Loucy (cell line): ENCODE results near the gene SEMA3A.

Experiments used
- H2AFZ ChIP-seq: fragments of 200-600 bp; sonication (generic); 2 replicates; pipeline ENCODE4 v1.6.0; 2016; ENCODE audit warnings: antibody characterized with exemption, mild to moderate bottlenecking, low read length, moderate library complexity
- H3F3A ChIP-seq: fragments of 200-600 bp; 2 replicates; pipeline ENCODE4 v1.6.0; 2016; ENCODE audit warnings: antibody characterized with exemption, low read depth, mild to moderate bottlenecking
- H3K27me3 ChIP-seq: fragments of 200-600 bp; sonication (generic); 2 replicates; pipeline ENCODE4 v1.6.1; 2014; ENCODE audit warnings: low read length, mild to moderate bottlenecking; ENCODE audit not compliant: insufficient read depth, poor library complexity, severe bottlenecking
- H3K36me3 ChIP-seq: fragments of 200-600 bp; sonication (generic); 2 replicates; pipeline ENCODE4 v1.6.1; 2016; ENCODE audit warnings: low read length; ENCODE audit not compliant: insufficient read depth
- H3K4me1 ChIP-seq: fragments of 200-600 bp; sonication (generic); 2 replicates; pipeline ENCODE4 v1.5.1; 2014; ENCODE audit warnings: low read length, mild to moderate bottlenecking; ENCODE audit not compliant: insufficient read depth, poor library complexity, severe bottlenecking
- H3K4me2 ChIP-seq: fragments of 200-600 bp; sonication (generic); 2 replicates; pipeline ENCODE4 v1.6.0; 2014; ENCODE audit warnings: antibody characterized with exemption, low read length, low read depth, mild to moderate bottlenecking; ENCODE audit not compliant: poor library complexity, severe bottlenecking
- H3K4me3 ChIP-seq: fragments of 200-600 bp; sonication (generic); 2 replicates; pipeline ENCODE4 v1.5.1; 2014; ENCODE audit warnings: low read length, mild to moderate bottlenecking, mixed read lengths; ENCODE audit not compliant: poor library complexity, severe bottlenecking
- H3K79me2 ChIP-seq: fragments of 200-600 bp; sonication (generic); 2 replicates; pipeline ENCODE4 v1.6.1; 2014; ENCODE audit warnings: low read length; ENCODE audit not compliant: insufficient read depth
- H3K9ac ChIP-seq: fragments of 200-600 bp; sonication (generic); 2 replicates; pipeline ENCODE4 v1.6.0; 2014; ENCODE audit warnings: mild to moderate bottlenecking, low read depth, low read length, moderate library complexity; ENCODE audit not compliant: poor library complexity, severe bottlenecking
- H3K9me2 ChIP-seq: fragments of 200-600 bp; sonication (generic); replicated peaks from 2 replicates; pipeline ENCODE4 v1.6.1; 2016; ENCODE audit warnings: low read depth, low read length, mixed read lengths
- H3K9me3 ChIP-seq: fragments of 200-600 bp; sonication (generic); 2 replicates; pipeline ENCODE4 v1.6.1; 2014; ENCODE audit warnings: mild to moderate bottlenecking, antibody characterized with exemption, low read length, low read depth; ENCODE audit not compliant: insufficient read depth
- H4K20me1 ChIP-seq: fragments of 200-600 bp; sonication (generic); 2 replicates; pipeline ENCODE4 v1.6.0; 2014; ENCODE audit warnings: antibody characterized with exemption, low read length, mild to moderate bottlenecking; ENCODE audit not compliant: insufficient read depth, poor library complexity, severe bottlenecking
- EZH2phosphoT487 ChIP-seq: fragments of 200-600 bp; IDR thresholded peaks from 2 replicates; pipeline ENCODE4 v1.6.1; 2018; ENCODE audit warnings: antibody characterized with exemption, mild to moderate bottlenecking, moderate library complexity, borderline replicate concordance
- TF ChIP-seq, protein P1 (sequence below): fragments of 200-600 bp; sonication (generic); conservative IDR thresholded peaks from 2 replicates; pipeline ENCODE4 v1.5.1; 2014; ENCODE audit warnings: mild to moderate bottlenecking, antibody characterized with exemption, low read length

The SEMA3A gene

DNA sequence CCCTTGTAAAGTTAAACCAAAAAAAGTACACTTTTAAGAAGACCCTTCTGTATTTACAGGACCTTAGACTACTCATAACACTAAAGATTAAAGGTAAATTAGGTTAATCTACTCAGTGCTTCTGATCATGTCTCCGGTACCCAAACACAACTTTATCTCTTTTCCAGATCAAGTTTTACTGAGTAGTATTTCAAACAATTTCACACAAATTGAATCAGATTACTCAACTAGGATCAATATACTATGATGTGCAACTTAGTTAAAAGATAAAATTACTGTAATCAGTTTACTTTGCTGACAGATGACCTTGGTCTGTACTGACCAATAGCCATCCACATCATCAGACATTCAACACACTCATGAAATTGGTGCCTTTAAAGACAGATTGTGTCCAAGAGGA lies 191.4 kb downstream of the SEMA3A start:
- no peaks in the 10 kb centered on the region for H3K36me3 ChIP-seq
- no peak overlapping the region for H3K4me3 ChIP-seq
- no peak overlapping the region for H3K9ac ChIP-seq
- no peaks in the 10 kb centered on the region for H3K9me3 ChIP-seq
- no peak overlapping the region for H3K4me2 ChIP-seq
- no peak overlapping the region for H2AFZ ChIP-seq
- no peaks in the 10 kb centered on the region for H3K9me2 ChIP-seq
- H3K4me1 ChIP-seq, result no peaks in the 10 kb centered on the region
- TF ChIP-seq, protein P1, sequence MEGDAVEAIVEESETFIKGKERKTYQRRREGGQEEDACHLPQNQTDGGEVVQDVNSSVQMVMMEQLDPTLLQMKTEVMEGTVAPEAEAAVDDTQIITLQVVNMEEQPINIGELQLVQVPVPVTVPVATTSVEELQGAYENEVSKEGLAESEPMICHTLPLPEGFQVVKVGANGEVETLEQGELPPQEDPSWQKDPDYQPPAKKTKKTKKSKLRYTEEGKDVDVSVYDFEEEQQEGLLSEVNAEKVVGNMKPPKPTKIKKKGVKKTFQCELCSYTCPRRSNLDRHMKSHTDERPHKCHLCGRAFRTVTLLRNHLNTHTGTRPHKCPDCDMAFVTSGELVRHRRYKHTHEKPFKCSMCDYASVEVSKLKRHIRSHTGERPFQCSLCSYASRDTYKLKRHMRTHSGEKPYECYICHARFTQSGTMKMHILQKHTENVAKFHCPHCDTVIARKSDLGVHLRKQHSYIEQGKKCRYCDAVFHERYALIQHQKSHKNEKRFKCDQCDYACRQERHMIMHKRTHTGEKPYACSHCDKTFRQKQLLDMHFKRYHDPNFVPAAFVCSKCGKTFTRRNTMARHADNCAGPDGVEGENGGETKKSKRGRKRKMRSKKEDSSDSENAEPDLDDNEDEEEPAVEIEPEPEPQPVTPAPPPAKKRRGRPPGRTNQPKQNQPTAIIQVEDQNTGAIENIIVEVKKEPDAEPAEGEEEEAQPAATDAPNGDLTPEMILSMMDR, result no peak
- no peak for TF ChIP-seq EZH2phosphoT487
- H4K20me1 ChIP-seq, result no peaks in the 10 kb centered on the region
- H3K79me2 ChIP-seq, result no peaks in the 10 kb centered on the region
- no peaks in the 10 kb centered on the region for H3F3A ChIP-seq
- H3K27me3 ChIP-seq, result no peaks in the 10 kb centered on the region

DNA sequence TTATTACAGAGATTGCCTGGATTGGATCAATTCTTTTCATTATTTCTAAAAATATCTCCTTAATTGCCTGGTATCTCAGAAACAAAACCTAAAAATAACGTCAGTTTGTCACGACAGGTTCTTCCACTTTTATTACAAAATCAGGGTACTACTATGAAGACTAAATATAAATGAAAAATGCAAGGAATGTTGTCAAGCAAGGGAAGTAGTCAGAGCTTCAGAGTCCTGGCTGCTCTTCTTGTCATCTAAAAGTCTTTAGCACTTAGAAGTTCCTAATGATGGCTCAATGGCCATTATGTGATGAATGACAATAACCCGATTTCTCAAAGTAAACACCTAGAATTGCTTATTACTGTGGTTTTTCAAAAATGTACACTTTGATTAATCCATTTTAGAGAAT lies 192.2 kb downstream of the SEMA3A start:
- no peaks in the 10 kb centered on the region for H3K36me3 ChIP-seq
- no peaks in the 10 kb centered on the region for H3K9me3 ChIP-seq
- no peaks in the 10 kb centered on the region for H3F3A ChIP-seq
- H3K27me3 ChIP-seq, result no peaks in the 10 kb centered on the region
- no peaks in the 10 kb centered on the region for H3K4me1 ChIP-seq
- no peak overlapping the region for H3K4me2 ChIP-seq
- no peaks in the 10 kb centered on the region for H4K20me1 ChIP-seq
- H3K79me2 ChIP-seq, result no peaks in the 10 kb centered on the region
- H3K4me3 ChIP-seq, result no peak overlapping the region
- no peaks in the 10 kb centered on the region for H3K9me2 ChIP-seq
- no peak overlapping the region for H2AFZ ChIP-seq
- no peak overlapping the region for H3K9ac ChIP-seq
- TF ChIP-seq, protein P1, result no peak
- TF ChIP-seq EZH2phosphoT487, result no peak

DNA sequence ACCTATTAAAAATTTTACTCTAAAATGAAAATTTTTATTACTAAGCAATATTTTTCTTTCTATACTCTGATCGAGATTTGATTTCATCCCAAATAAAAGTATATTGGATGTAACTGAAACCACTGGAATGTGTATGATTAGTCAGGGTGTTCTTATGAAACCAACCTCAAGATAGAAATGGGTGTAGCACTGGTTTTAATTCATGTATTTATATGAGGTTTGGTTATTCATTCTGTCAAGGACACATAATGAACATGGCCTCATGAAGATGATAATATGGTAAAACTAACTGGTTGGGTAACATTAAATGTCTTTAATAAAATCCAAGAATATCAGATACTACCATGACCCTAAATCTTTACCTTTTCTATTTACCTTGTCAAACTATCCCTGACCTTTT lies 197.7 kb downstream of the SEMA3A start:
- no peaks in the 10 kb centered on the region for H3K4me1 ChIP-seq
- no peak overlapping the region for H3K4me2 ChIP-seq
- H2AFZ ChIP-seq, result no peak overlapping the region
- no peaks in the 10 kb centered on the region for H3K9me3 ChIP-seq
- H3K79me2 ChIP-seq, result no peaks in the 10 kb centered on the region
- H3K27me3 ChIP-seq, result no peaks in the 10 kb centered on the region
- H3K4me3 ChIP-seq, result no peak overlapping the region
- TF ChIP-seq, protein P1, result no peak
- no peak for TF ChIP-seq EZH2phosphoT487
- no peaks in the 10 kb centered on the region for H3F3A ChIP-seq
- H3K9me2 ChIP-seq, result no peaks in the 10 kb centered on the region
- H3K9ac ChIP-seq, result no peak overlapping the region
- H4K20me1 ChIP-seq, result no peaks in the 10 kb centered on the region
- no peaks in the 10 kb centered on the region for H3K36me3 ChIP-seq
